Testis (tissue), 3 donors: ENCODE measurements around the gene SAAL1. TPM values are rescaled to one million over a fixed set of nuclear protein-coding genes. Genes with fewer than 3 reads are reported as not detected.

ENCODE experiments used
- DNase-seq: peaks from one replicate; pipeline ENCODE4 v3.0.0-alpha.2; 2019
- H3K27ac ChIP-seq, 2 donors: fragments of 200-600 bp; sonication (generic); one replicate each; pipeline ENCODE4 v1.5.1; 2019
- H3K27me3 ChIP-seq: fragments of 200-600 bp; sonication (generic); one replicate; pipeline ENCODE4 v1.5.1; 2019
- H3K36me3 ChIP-seq: fragments of 200-600 bp; sonication (generic); one replicate; pipeline ENCODE4 v1.5.1; 2017; ENCODE audit warnings: low read depth; ENCODE audit errors: missing control alignments
- H3K4me1 ChIP-seq: fragments of 200-600 bp; sonication (generic); one replicate; pipeline ENCODE4 v1.5.1; 2019
- H3K4me3 ChIP-seq, 2 donors: fragments of 200-600 bp; sonication (generic); one replicate each; pipeline ENCODE4 v1.5.1; 2017 to 2019
- H3K9me3 ChIP-seq: fragments of 200-600 bp; sonication (generic); one replicate; pipeline ENCODE4 v1.5.1; 2017
- CTCF ChIP-seq, 3 experiments: fragments of 450-650 bp in 2 of 3; fragments of 200-600 bp in 1 of 3; sonication (generic) in 1 of 3; IDR thresholded peaks; one replicate each; pipeline ENCODE4 v1.5.1; 2016 to 2019; ENCODE audit warnings: antibody characterized with exemption in 3 of 3, mild to moderate bottlenecking in 2 of 3, moderate library complexity in 1 of 3
- POLR2A ChIP-seq: fragments of 450-650 bp; IDR thresholded peaks from one replicate; pipeline ENCODE4 v1.6.1; 2017; ENCODE audit warnings: antibody characterized with exemption, mild to moderate bottlenecking, moderate library complexity
- WGBS, 2 donors: methylation state at CpG; one replicate each; pipeline ENCODE4 v1.1.5; 2018; 5-methylcytosine and 5-hydroxymethylcytosine counted together
- intact Hi-C: fragments of 100-400 bp; cut with DNase I; formaldehyde crosslinking; loops from one replicate; pipeline ENCODE4 v1.15.1; 2023; ENCODE audit warnings: low total_unique reads
- polyA plus RNA-seq: library from polyadenylated mRNA; stranded (reverse); fragments of 350-450 nt; fragmentation: Illumina TruSeq; extraction: RNeasy Lipid Tissue Mini Kit (QIAGEN cat#74804); gene quantifications from one replicate; pipeline ENCODE4 v1.2.3, GENCODE V29; 2014; ENCODE audit warnings: low read depth, low replicate concordance; ENCODE audit not compliant: insufficient read depth
- total RNA-seq, 2 donors: library from RNA; depleted of rRNA; stranded (reverse); fragments of >200 nt; gene quantifications; one replicate each; pipeline ENCODE4 v1.2.3, GENCODE V29; 2016

SAAL1 gene
- total and polyA plus RNA-seq, 3 donors from 2014 or later: 21.8 to 29.8 (median 29.0) TPM

DNA sequence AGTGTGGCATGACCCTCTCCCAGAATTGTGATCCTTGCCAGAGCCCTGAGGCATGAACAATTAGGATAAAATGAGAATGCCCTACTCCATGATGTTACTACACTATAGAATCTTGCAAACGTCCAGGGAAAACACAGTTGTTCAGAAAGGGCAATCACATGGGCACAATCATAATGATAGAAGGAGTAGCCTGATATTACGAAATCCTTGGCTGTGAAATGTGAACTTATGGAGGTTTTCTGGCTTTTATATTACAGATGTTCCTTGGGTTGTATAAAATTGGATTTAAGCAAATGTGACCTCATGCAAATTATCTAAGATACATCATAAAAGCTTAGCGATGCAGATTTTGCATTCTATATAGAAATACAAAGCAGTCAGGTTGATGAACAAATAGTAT lies 30.4 kb downstream of the SAAL1 start:
- TF ChIP-seq CTCF (IDR thresholded peaks at IDR 0.05): no peak
- no peak for TF ChIP-seq POLR2A
- H3K27me3 ChIP-seq: no peaks in the 10 kb centered on the region
- no peaks in the 10 kb centered on the region for H3K36me3 ChIP-seq
- no peak overlapping the region for H3K27ac ChIP-seq
- 90 to 91% methylated on average over 3 of the region's 3 CpGs for WGBS, 2 donors
- DNase-seq: no peak
- H3K4me3 ChIP-seq: no peak overlapping the region
- H3K9me3 ChIP-seq: no peaks in the 10 kb centered on the region
- intact Hi-C loops: no loop called here
- H3K4me1 ChIP-seq: no peaks in the 10 kb centered on the region

GRCh38 chr11:18071098-18071705 lies 34.7 kb downstream of the SAAL1 start:
- Histone ChIP-seq H3K27ac (no peak overlapping the region), H3K9me3 (no peaks in the 10 kb centered on the region), H3K27me3 (no peaks in the 10 kb centered on the region), H3K4me3 (no peak overlapping the region), H3K36me3 (no peaks in the 10 kb centered on the region), H3K4me1 (no peaks in the 10 kb centered on the region)
- DNase-seq: no peak
- TF ChIP-seq POLR2A (no peak), CTCF (IDR thresholded peaks at IDR 0.05) (no peak)
- intact Hi-C loops: no loop called here
- WGBS, 2 donors: 85 to 95% methylated on average over 4 of the region's 4 CpGs

DNA sequence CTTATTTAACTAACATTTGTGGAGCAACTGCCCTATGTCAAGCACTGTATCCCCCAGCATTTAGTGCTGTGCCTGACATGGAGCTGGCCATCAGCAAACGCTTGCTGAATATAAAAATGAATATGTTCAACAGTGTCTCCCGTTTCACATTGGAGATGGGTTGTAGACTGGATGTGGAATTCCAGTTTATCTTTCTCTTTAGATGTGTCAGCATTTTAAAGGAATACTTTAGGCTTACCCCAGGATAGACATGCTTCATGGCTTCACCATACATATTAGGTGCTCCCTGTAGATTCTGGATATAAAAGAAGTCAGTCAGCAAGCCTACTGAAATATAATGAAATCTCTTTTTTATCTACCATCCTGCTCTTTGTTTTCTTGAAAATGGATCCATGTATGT lies 38.5 kb downstream of the SAAL1 start:
- Histone ChIP-seq H3K27me3 (no peaks in the 10 kb centered on the region), H3K4me1 (no peaks in the 10 kb centered on the region), H3K36me3 (no peaks in the 10 kb centered on the region), H3K27ac (no peak overlapping the region), H3K9me3 (no peaks in the 10 kb centered on the region), H3K4me3 (no peak overlapping the region)
- no peak for TF ChIP-seq POLR2A
- no peak for TF ChIP-seq CTCF (IDR thresholded peaks at IDR 0.05)
- no peak for DNase-seq
- 88 to 90% methylated on average over 2 of the region's 2 CpGs for WGBS, 2 donors
- intact Hi-C loops: no loop called here

GRCh38 chr11:18066626-18067025 lies 39.3 kb downstream of the SAAL1 start:
- DNase-seq: no peak
- H3K4me1 ChIP-seq: no peaks in the 10 kb centered on the region
- TF ChIP-seq POLR2A (no peak), CTCF (IDR thresholded peaks at IDR 0.05) (no peak)
- intact Hi-C loops: no loop called here
- WGBS, 2 donors: 90 to 92% methylated on average over 2 of the region's 2 CpGs
- no peaks in the 10 kb centered on the region for H3K9me3 ChIP-seq
- H3K36me3 ChIP-seq: no peaks in the 10 kb centered on the region
- H3K27ac ChIP-seq: no peak overlapping the region
- H3K27me3 ChIP-seq: no peaks in the 10 kb centered on the region
- H3K4me3 ChIP-seq: no peak overlapping the region

DNA sequence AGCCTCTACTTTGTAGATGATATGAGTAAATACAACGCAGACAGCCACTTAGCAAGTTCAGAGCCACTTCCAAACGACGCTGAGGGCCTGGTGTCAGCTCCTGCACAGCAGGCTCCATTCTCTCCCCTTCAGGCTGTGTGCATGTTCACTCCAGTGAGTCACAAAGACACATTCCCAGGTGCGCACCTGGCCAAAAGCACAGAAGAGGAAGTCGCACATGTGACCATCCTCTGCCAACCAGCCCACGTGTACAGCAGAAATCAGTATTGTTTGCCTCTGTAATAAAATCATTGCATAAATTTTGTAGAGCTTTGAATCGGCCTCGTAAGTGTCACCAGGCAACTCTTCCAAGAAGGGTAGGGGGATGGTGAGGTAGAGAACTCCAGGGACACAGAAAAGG lies 40.3 kb downstream of the SAAL1 start:
- Histone ChIP-seq H3K27me3 (no peaks in the 10 kb centered on the region), H3K36me3 (no peaks in the 10 kb centered on the region), H3K4me3 (no peak overlapping the region), H3K27ac (no peak overlapping the region), H3K4me1 (no peaks in the 10 kb centered on the region), H3K9me3 (no peaks in the 10 kb centered on the region)
- intact Hi-C loops: no loop called here
- no peak for TF ChIP-seq POLR2A
- no peak for DNase-seq
- 91% methylated on average over 8 of the region's 8 CpGs for WGBS, 2 donors
